HCT116 (cell line): ENCODE results near the gene SECISBP2L.

Source experiments
- CTCF ChIP-seq, 3 experiments: fragments of 200-600 bp in 1 of 3; sonication (generic) in 1 of 3; IDR thresholded peaks in 2 of 3; conservative IDR thresholded peaks in 1 of 3; 2 replicates each; pipeline ENCODE4 v1.5.1; 2012 to 2017; ENCODE audit warnings: low read depth in 2 of 3, low read length in 2 of 3, antibody characterized with exemption in 1 of 3, borderline replicate concordance in 1 of 3, control low read depth in 1 of 3, mild to moderate bottlenecking in 1 of 3, mixed read lengths in 1 of 3, mixed run types in 1 of 3, moderate library complexity in 1 of 3; ENCODE audit not compliant: insufficient read depth in 1 of 3
- EZH2 ChIP-seq: fragments of 200-600 bp; sonication (generic); IDR thresholded peaks from 2 replicates; pipeline ENCODE4 v1.6.1; 2017; ENCODE audit warnings: antibody characterized with exemption, mixed run types
- FOSL1 ChIP-seq: IDR thresholded peaks from 2 replicates; pipeline ENCODE4 v1.6.1; 2012; ENCODE audit warnings: low read depth
- JUND ChIP-seq: IDR thresholded peaks from 2 replicates; pipeline ENCODE4 v1.6.1; 2012
- MAX ChIP-seq: IDR thresholded peaks from 2 replicates; pipeline ENCODE4 v1.6.1; 2012
- POLR2A ChIP-seq: IDR thresholded peaks from 2 replicates; pipeline ENCODE4 v1.7.0; 2011; ENCODE audit warnings: borderline replicate concordance; ENCODE audit not compliant: insufficient read depth, insufficient read length; ENCODE audit errors: extremely low read depth
- POLR2AphosphoS5 ChIP-seq: IDR thresholded peaks from 2 replicates; pipeline ENCODE4 v1.6.1; 2011; ENCODE audit warnings: mild to moderate bottlenecking, low read depth, low read length, moderate library complexity
- REST ChIP-seq: IDR thresholded peaks from 2 replicates; pipeline ENCODE4 v1.6.1; 2012; ENCODE audit warnings: low read depth
- TCF7L2 ChIP-seq: IDR thresholded peaks from 2 replicates; pipeline ENCODE4 v1.7.0; 2011; ENCODE audit warnings: borderline replicate concordance, inconsistent platforms; ENCODE audit not compliant: insufficient read depth, insufficient read length; ENCODE audit errors: extremely low read depth
- YY1 ChIP-seq: IDR thresholded peaks from 2 replicates; pipeline ENCODE4 v1.6.1; 2011; ENCODE audit warnings: low read length, low read depth, moderate library complexity, mild to moderate bottlenecking; ENCODE audit not compliant: insufficient replicate concordance; ENCODE audit errors: extremely low read depth
- ZFX ChIP-seq: fragments of 450-650 bp; IDR thresholded peaks from 2 replicates; pipeline ENCODE4 v1.6.1; 2017
- ZNF274 ChIP-seq: fragments of 200-500 bp; sonication (Bioruptor generic); IDR thresholded peaks from 2 replicates; pipeline ENCODE4 v1.6.1; 2014; ENCODE audit warnings: mild to moderate bottlenecking, low read depth, low read length, inconsistent platforms

GRCh38 chr15:48964898-48965297 is 81.3 kb downstream of the SECISBP2L start:
- TF ChIP-seq CTCF (IDR thresholded peaks at IDR 0.05 in 2 of 3, conservative IDR thresholded peaks at IDR 0.05 in 1 of 3; ENCODE audit: borderline replicate concordance in 1 of 3, insufficient read depth in 1 of 3, low read depth in 2 of 3, low read length in 2 of 3) (no peak), EZH2 (no peak), YY1 (no peak), ZNF274 (no peak), FOSL1 (no peak), POLR2AphosphoS5 (no peak), JUND (no peak), TCF7L2 (no peak), POLR2A (no peak), ZFX (no peak), REST (no peak), MAX (no peak)
